ENCODE results near the gene ZNF205. TPM values are rescaled to one million over a fixed set of nuclear protein-coding genes. Genes with fewer than 3 reads are reported as not detected.
"Not testable (repeated sequence)": the region's sequence is repeated elsewhere in the genome, so short reads cannot be mapped to it uniquely, and the experiment has no call there.

The ZNF205 gene
- total RNA-seq = 5.6 TPM

- ATAC-seq = peak; percentile 79
These were observed at the start of gene ZNF205 for GRCh38 chr16:3112058-3112880. Gene ZNF205, plus strand, starts transcription at chr16:3112586. Its CDS starts 845 bp downstream, at chr16:3113431.

GRCh38 chr16:3063625-3064386, 48.6 kb upstream of the ZNF205 start:
- ATAC-seq = no peak

GRCh38 chr16:3065069-3065741, 47.2 kb upstream of the ZNF205 start, which contains the start of gene IL32:
Gene IL32, plus strand, starts transcription at chr16:3065640. Its CDS starts 172 bp downstream, at chr16:3065812.
- ATAC-seq = no peak

GRCh38 chr16:3065742-3066439, 46.5 kb upstream of the ZNF205 start:
- peak; percentile 9 for ATAC-seq

- no peak for ATAC-seq
These were observed 46.0 kb upstream of the ZNF205 start for GRCh38 chr16:3066440-3066748.

- ATAC-seq = peak; percentile 61
These were observed 43.9 kb upstream of the ZNF205 start for GRCh38 chr16:3068487-3068886.

GRCh38 chr16:3069146-3069545, 43.2 kb upstream of the ZNF205 start:
- not testable (repeated sequence) for ATAC-seq

GRCh38 chr16:3070608-3071111, 41.7 kb upstream of the ZNF205 start:
- ATAC-seq = no peak

GRCh38 chr16:3071655-3072054, 40.7 kb upstream of the ZNF205 start:
- no peak for ATAC-seq

GRCh38 chr16:3072148-3072547, 40.2 kb upstream of the ZNF205 start:
- peak; percentile 68 for ATAC-seq

GRCh38 chr16:3072576-3073263, 39.7 kb upstream of the ZNF205 start:
- ATAC-seq = not testable (repeated sequence)

- no peak for ATAC-seq
These were observed 38.9 kb upstream of the ZNF205 start for GRCh38 chr16:3073448-3073847.

- peak; percentile 58 for ATAC-seq
These were observed 37.4 kb upstream of the ZNF205 start for GRCh38 chr16:3074860-3075522.

- ATAC-seq = no peak
These were observed 36.9 kb upstream of the ZNF205 start for GRCh38 chr16:3075523-3075915.

- not testable (repeated sequence) for ATAC-seq
These were observed 36.4 kb upstream of the ZNF205 start for GRCh38 chr16:3075946-3076345.

- ATAC-seq = no peak
These were observed 35.8 kb upstream of the ZNF205 start for GRCh38 chr16:3076577-3076976.

- no peak for ATAC-seq
These were observed 32.4 kb upstream of the ZNF205 start for GRCh38 chr16:3080024-3080423.

GRCh38 chr16:3081957-3082356, 30.4 kb upstream of the ZNF205 start:
- not testable (repeated sequence) for ATAC-seq

- ATAC-seq = not testable (repeated sequence)
These were observed 29.0 kb upstream of the ZNF205 start for GRCh38 chr16:3083408-3083807.

- ATAC-seq = no peak
These were observed 27.9 kb upstream of the ZNF205 start for GRCh38 chr16:3084491-3084890.
